OCI-LY7 (cell line): ENCODE results near the gene GNG7. TPM values are rescaled to one million over a fixed set of nuclear protein-coding genes. Genes with fewer than 3 reads are reported as not detected.

Experiments
- BruUV-seq: library from RNA; stranded (reverse); fragments of 400-500 nt; replicated peaks from 2 replicates; lab custom pipeline; 2021; lab: Mats Ljungman, UMichigan
- CTCF ChIA-PET: fragments of 300-600 bp; sonication (Branson Sonifier 250); formaldehyde crosslinking; loops from one replicate; lab custom pipeline; 2022; ENCODE audit warnings: antibody characterized with exemption; ENCODE audit not compliant: unreplicated experiment; lab: Charles Lee
- POLR2A ChIA-PET: fragments of 300-600 bp; sonication (Branson Sonifier 250); formaldehyde crosslinking; loops from one replicate; lab custom pipeline; 2022; ENCODE audit warnings: antibody characterized with exemption; lab: Charles Lee
- DNase-seq: peaks from one replicate; pipeline ENCODE4 v3.0.0-alpha.2; 2015; ENCODE audit warnings: low spot score
- H2AFZ ChIP-seq: fragments of 200-600 bp; sonication (generic), shearing (Covaris generic); 2 replicates; pipeline ENCODE4 v1.6.1; 2014; ENCODE audit warnings: mild to moderate bottlenecking, antibody characterized with exemption, low read length, moderate library complexity
- H3K27ac ChIP-seq: fragments of 200-600 bp; sonication (generic); 2 replicates; pipeline ENCODE4 v1.5.1; 2014; ENCODE audit warnings: mixed run types, low read depth, mild to moderate bottlenecking, moderate library complexity, low read length, inconsistent platforms; ENCODE audit not compliant: poor library complexity, severe bottlenecking
- H3K36me3 ChIP-seq: fragments of 200-600 bp; sonication (generic); 2 replicates; pipeline ENCODE4 v1.6.1; 2014; ENCODE audit warnings: mild to moderate bottlenecking, antibody characterized with exemption, low read length, moderate library complexity, mixed read lengths; ENCODE audit not compliant: insufficient read depth
- H3K4me1 ChIP-seq: fragments of 200-600 bp; sonication (generic); 2 replicates; pipeline ENCODE4 v1.5.1; 2014; ENCODE audit warnings: mild to moderate bottlenecking, low read length; ENCODE audit not compliant: insufficient read depth, poor library complexity, severe bottlenecking
- H3K4me2 ChIP-seq: fragments of 200-600 bp; sonication (generic); 2 replicates; pipeline ENCODE4 v1.6.1; 2014; ENCODE audit warnings: mild to moderate bottlenecking, low read length
- H3K4me3 ChIP-seq: fragments of 200-600 bp; sonication (generic); 2 replicates; pipeline ENCODE4 v1.5.1; 2014; ENCODE audit warnings: mild to moderate bottlenecking, low read depth, low read length; ENCODE audit not compliant: poor library complexity, severe bottlenecking
- H3K79me2 ChIP-seq: fragments of 200-600 bp; sonication (generic); 2 replicates; pipeline ENCODE4 v1.6.1; 2016; ENCODE audit warnings: low read depth, mild to moderate bottlenecking, low read length, moderate library complexity, mixed read lengths; ENCODE audit not compliant: insufficient read depth
- H3K9me2 ChIP-seq: fragments of 200-600 bp; sonication (generic); 2 replicates; pipeline ENCODE4 v1.6.1; 2016; ENCODE audit warnings: mild to moderate bottlenecking, low read length, mixed read lengths; ENCODE audit not compliant: insufficient read depth
- H3K9me3 ChIP-seq: fragments of 200-600 bp; sonication (generic); 2 replicates; pipeline ENCODE4 v1.6.1; 2014; ENCODE audit warnings: mild to moderate bottlenecking, mixed run types, low read length, mixed read lengths
- H4K20me1 ChIP-seq: fragments of 200-600 bp; sonication (generic); 2 replicates; pipeline ENCODE4 v1.6.1; 2014; ENCODE audit warnings: mild to moderate bottlenecking, antibody characterized with exemption, low read length, moderate library complexity, mixed read lengths; ENCODE audit not compliant: insufficient read depth
- CTCF ChIP-seq: fragments of 200-600 bp; sonication (generic); conservative IDR thresholded peaks from 2 replicates; pipeline ENCODE4 v1.5.1; 2014; ENCODE audit warnings: mild to moderate bottlenecking, antibody characterized with exemption, low read length, moderate library complexity, mixed read lengths
- EZH2phosphoT487 ChIP-seq: fragments of 200-600 bp; sonication (generic); IDR thresholded peaks from 2 replicates; pipeline ENCODE4 v1.6.1; 2018; ENCODE audit warnings: low read depth, borderline replicate concordance, mild to moderate bottlenecking, mixed run types, antibody characterized with exemption, low read length, moderate library complexity, mixed read lengths
- intact Hi-C: fragments of 100-400 bp; cut with micrococcal nuclease; formaldehyde crosslinking; loops from one replicate; pipeline ENCODE4 v1.10.0; 2022; ENCODE audit not compliant: unreplicated experiment
- total RNA-seq, 2 experiments: library from RNA; depleted of rRNA in 1 of 2; stranded (reverse); fragments of >200 nt in 1 of 2; shearing (Covaris generic) in 1 of 2; gene quantifications; 2 replicates each; pipeline ENCODE4 v1.2.3, GENCODE V29; 2014 to 2022

Gene GNG7
- total RNA-seq, 2 experiments from 2014 or later, result 13.9 to 15.3 TPM

GRCh38 chr19:2551864-2552185, 150.7 kb downstream of the GNG7 start:
- BruUV-seq, result no TSS peak
- no peak overlapping the region for H3K4me2 ChIP-seq
- POLR2A ChIA-PET, result no interaction called here
- no peaks in the 10 kb centered on the region for H3K79me2 ChIP-seq
- intact Hi-C loops, result no loop called here
- no peaks in the 10 kb centered on the region for H3K9me2 ChIP-seq
- no peak overlapping the region for H3K27ac ChIP-seq
- no peak overlapping the region for H2AFZ ChIP-seq
- no peak for TF ChIP-seq EZH2phosphoT487
- TF ChIP-seq CTCF, result no peak
- H3K36me3 ChIP-seq, result no peaks in the 10 kb centered on the region
- no peaks in the 10 kb centered on the region for H4K20me1 ChIP-seq
- no peak for DNase-seq
- peaks cover 9% of the 10 kb centered on the region for H3K4me1 ChIP-seq
- H3K9me3 ChIP-seq, result no peaks in the 10 kb centered on the region
- H3K4me3 ChIP-seq, result no peak overlapping the region
- CTCF ChIA-PET, result no interaction called here

GRCh38 chr19:2551172-2551863, 151.2 kb downstream of the GNG7 start:
- TF ChIP-seq EZH2phosphoT487, result no peak
- no peak for TF ChIP-seq CTCF
- intact Hi-C loops, result no loop called here
- Histone ChIP-seq H3K36me3 (no peaks in the 10 kb centered on the region), H3K79me2 (no peaks in the 10 kb centered on the region), H3K4me1 (peaks cover 9% of the 10 kb centered on the region), H2AFZ (no peak overlapping the region), H3K4me3 (no peak overlapping the region), H3K4me2 (no peak overlapping the region), H4K20me1 (no peaks in the 10 kb centered on the region), H3K9me2 (no peaks in the 10 kb centered on the region), H3K9me3 (no peaks in the 10 kb centered on the region), H3K27ac (no peak overlapping the region)
- BruUV-seq, result no TSS peak
- CTCF ChIA-PET, result no interaction called here
- DNase-seq, result no peak
- POLR2A ChIA-PET, result no interaction called here

GRCh38 chr19:2550431-2551171, 151.9 kb downstream of the GNG7 start:
- BruUV-seq, result no TSS peak
- intact Hi-C loops, result no loop called here
- ChIA-PET POLR2A (no interaction called here), CTCF (no interaction called here)
- no peak for DNase-seq
- Histone ChIP-seq H3K27ac (no peak overlapping the region), H4K20me1 (no peaks in the 10 kb centered on the region), H3K4me1 (peaks cover 9% of the 10 kb centered on the region), H3K36me3 (no peaks in the 10 kb centered on the region), H3K9me3 (no peaks in the 10 kb centered on the region), H3K79me2 (no peaks in the 10 kb centered on the region), H3K9me2 (no peaks in the 10 kb centered on the region), H3K4me2 (no peak overlapping the region), H3K4me3 (no peak overlapping the region), H2AFZ (no peak overlapping the region)
- TF ChIP-seq CTCF (no peak), EZH2phosphoT487 (no peak)
